IPS DF 4.7 (cell line): ENCODE results near the gene COPA.

Experiments
- DNase-seq: peaks from one replicate; pipeline ENCODE4 v3.0.0-alpha.2; 2013; ENCODE audit warnings: low spot score; ENCODE audit errors: extremely low read depth

COPA gene

DNA sequence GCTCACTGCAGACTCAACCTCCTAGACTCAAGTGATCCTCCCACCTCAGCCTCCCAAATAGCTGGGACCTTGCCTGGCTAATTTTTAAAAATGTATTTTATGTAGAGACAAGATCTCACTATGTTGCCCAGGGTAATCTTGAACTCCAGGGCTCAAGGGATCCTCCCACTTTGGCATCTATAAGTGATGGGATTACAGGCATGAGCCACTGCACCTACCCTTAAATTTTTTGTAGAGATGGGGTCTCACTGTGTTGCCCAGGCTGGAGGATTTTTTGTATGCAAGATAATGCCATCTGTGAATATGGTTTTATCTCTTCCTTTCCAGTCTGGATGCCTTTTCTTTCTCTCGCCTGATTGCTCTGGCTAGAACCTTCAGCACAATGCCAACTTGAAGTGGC is 72.0 kb downstream of the COPA start:
- no peak for DNase-seq

GRCh38 chr1:160267284-160267991 is 75.6 kb downstream of the COPA start:
- DNase-seq: no peak

DNA sequence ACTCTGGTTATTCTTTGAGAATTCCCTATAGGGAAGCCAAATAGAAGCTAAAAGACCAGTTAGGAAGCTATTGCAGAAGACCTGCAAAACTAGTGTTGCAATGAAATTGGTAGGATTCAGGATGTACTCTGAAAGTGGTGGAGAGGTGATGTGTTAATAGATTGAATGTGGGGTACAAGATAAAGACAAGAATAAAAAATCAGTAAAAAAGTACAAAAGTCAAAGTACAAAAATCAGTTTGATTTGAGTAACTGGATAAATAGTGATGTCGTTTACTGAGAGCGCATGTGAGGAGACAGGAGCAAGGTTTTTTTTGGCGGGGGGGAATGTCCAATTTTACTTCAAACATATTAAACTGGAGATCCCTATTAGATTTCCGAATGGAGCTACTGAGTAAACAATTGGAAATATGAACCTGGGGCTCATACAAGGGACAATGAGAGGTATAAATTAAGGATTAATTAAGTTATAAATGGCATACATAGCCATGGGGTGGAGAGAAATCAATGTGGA is 78.2 kb downstream of the COPA start:
- DNase-seq: no peak

- DNase-seq: peak; percentile 83
These were observed 80.9 kb downstream of the COPA start, which contains the start of gene DCAF8 for GRCh38 chr1:160261893-160262794. Gene DCAF8, minus strand, starts transcription at chr1:160262549. Its CDS starts 18,541 bp downstream, at chr1:160244008.

- DNase-seq: no peak
These were observed 81.5 kb downstream of the COPA start for GRCh38 chr1:160261556-160261892.

DNA sequence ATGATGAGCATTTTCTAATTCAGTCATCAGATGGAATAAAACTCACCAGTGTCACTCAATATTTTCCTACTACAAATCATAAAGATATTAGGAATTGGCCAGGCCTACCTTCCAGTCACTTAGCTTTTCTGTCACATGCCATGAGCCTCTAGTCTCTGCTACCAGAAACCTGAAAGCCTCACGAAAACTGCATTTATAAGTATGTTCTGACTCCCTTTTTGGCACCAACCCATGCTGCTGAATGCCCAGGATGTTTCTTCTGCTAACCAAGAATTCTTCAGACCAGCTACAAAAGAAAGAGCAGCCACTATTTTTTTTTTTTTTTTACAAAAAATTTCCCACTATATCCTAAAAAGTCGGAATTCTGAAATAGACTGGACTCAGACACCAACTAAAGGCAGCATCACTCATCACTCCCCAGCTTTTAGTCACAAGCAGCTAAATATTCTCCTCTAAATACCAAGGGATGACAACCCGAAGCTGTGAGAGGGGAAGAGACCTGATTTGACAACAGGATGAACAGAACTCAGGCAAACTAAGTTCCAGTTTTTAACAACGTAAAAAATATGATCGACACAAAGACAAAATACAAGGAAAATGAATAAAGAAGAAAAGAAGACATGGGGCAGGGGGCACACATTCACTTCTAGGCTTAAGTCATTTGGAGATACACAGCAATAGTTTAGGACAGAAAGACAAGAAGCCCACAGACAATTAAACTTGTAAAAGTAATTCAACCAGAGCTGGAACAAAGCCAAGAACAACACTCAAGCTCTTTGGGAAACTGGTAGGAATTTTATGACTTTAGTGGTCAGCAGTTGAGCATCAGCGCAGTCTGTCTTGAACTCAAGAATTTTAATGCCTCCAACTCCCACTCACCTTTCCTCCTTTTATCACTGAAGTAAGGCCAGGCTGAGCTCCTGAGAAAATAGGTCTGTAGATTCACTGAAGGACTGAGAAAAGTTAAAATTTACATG is 82.4 kb downstream of the COPA start:
- no peak for DNase-seq

DNA sequence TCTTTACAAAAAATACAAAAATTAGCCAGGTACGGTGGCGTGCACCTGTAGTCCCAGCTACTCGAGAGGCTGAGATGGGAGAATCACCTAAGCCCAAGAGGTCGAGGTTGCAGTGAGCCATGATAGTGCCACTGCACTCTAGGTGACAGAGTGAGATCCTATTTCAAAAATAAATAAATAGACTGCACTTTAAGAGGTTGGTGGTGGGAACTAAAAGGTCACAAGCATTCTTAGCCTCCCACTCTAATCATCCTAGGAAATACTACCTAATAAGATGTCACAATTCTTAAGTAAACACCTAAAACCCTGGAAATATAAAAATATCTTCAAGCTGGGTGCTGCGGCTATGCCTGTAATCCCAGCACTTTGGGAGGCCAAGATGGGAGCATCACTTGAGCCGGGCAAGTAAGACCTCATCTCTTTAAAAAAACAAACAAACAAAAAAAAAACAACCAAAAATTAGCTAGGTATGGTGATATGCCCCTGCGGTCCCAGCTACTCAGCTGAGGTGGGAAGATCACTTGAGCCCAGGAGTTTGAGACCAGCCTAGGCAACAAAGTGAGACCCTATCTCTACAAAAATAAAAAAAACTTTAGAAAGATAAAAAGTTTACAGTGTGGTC is 84.8 kb downstream of the COPA start:
- no peak for DNase-seq

DNA sequence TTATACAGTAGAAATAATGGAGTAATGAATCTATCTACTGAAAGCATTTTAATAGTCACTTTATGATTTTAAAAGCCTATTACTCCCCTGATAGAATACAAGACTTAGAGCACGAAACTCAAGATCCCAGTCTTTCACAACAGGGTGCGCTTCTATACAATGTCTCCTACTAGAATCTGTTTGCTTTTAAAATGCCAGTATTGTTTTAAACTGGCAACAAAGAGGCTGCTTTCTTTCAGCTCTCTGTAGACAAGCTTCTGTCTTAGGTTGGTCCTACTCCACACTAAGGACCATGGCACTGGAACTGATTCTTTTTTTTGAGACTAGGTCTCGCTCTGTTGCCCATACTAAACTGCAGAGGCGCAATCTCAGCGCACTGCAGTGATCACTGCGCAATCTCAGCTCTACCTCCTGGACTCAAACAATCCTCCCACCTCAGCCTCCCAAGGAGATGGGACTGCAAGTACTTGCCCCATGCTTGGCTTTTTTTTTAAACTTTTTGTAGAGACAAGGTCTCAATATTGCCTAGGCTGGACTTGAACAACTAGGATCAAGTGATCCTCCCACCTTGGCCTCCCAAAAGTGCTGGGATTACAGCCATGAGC is 85.5 kb downstream of the COPA start:
- DNase-seq: no peak

DNA sequence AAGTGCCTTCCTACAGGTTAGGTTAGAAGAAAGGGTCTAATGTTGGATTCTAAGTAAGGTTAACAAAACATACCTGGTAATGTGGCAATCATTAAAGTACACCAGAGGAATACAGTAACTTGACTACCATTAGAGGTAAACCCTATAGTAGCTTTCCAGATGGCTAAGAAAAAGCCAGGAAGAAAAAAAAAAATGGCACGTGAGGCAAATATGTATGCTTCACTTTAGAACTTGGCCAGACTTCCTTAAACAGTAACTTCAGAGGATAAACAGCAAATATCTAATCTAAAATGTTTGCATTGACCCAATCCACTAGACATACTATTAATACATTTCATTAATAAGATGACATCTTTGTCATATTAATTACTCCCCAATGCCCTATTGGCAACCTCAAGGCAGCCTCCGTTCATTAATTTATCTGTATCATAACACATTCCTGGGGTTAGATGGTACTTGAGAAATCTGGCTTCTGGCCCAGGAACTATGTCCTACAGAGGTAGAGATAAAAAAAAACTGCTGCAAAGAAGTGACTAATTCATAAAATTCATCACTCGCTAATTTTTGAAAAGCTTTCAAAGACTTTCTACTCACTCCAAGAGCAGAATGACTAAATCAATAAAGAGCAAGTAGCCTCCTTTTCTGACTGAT is 86.5 kb downstream of the COPA start:
- no peak for DNase-seq

DNA sequence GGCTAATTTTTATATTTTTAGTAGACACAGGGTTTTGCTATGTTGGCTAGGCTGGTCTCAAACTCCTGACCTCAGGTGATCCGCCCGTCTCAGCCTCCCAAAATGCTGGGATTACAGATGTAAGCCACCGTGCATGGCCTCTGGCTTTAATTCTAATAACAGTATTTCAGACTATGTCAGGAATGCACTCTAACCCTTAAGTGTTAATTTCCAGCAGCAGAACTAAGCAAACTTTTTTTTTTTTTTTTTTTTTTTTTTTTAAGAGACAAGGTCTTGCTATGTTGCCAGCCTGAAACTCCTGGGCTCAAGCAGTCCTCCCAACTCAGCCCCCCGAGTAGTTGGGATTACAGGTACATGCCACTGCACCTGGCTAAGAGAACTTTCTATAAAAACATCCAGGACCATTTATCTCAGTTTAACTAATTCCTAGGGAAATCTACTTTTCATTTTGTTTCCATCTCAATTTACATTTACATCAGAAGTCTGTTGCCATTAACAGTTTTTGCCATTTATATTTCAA is 87.2 kb downstream of the COPA start:
- DNase-seq: no peak

DNA sequence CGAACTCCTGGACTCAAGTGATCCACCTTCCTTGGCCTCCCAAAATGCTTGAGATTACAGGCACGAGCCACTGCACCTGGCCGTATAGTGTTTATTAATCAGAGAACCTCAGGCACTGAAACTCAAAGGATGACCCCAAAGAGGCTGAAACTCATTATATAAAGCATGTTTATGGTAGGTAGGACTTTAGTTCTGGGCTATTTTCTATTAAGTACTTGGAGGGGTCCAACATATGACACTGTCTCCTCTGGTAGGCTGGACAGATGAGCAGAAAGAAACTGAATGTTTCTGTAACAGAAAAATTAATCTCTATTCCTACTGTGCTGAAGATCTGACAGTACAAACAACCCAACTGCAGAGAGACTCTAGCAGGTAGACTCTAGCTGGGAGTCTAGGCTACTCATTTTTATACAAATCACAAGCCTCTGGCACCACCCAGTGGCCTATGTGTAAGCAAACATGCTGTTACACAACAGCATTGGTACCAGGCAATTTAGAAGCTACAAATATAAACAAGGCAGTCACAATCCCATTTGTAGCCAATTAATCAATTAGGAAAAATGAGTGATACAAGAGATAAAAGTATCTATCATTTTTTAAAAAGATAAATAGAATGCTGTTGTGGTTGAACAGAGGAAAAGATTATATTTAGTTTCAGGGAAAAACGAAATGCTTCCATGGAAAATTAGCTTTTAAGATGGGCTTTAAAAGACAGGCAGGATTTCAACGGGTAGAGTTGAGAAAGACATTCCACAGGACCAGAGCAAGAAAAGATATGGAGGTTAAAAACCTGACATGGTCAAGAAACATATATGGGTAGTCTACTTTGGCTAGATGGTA is 91.1 kb downstream of the COPA start:
- DNase-seq: no peak

DNA sequence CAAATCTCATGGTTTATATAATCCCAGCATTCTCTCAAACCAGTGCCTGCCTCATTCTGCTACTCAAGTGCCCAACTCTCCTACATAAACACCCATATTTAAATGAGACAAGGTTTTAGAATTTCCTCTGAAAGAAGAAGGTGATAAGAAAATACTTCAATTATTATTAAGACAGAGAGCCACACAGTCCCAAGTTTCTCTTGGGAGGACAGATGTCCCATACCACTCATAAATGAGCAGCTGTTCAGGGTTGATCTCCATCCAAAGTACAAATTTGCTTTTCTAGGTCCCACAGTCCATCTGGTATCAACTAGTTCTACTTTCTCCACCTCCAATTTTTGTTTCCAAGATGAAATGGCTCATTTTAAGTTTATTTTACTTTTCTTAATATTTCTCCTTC is 92.0 kb downstream of the COPA start:
- DNase-seq: no peak

DNA sequence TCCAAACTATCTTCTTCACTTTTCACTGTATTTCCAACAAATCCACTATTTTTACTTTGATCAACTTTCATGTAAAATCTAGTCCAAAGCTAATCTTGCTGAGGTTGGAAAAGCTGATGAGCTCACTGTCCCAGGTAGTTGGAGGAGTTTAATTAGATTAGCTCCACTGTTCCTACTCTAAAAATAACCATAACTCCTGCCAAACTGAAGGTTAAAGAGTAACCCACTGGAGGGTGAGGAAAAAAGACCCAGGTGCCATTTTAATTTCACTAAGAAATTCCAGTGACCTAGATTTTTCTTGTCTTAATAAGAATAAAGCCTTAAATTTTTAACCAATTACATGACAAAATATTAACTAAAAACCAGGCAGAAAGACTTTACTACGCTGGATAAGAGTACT is 96.0 kb downstream of the COPA start:
- DNase-seq: no peak

DNA sequence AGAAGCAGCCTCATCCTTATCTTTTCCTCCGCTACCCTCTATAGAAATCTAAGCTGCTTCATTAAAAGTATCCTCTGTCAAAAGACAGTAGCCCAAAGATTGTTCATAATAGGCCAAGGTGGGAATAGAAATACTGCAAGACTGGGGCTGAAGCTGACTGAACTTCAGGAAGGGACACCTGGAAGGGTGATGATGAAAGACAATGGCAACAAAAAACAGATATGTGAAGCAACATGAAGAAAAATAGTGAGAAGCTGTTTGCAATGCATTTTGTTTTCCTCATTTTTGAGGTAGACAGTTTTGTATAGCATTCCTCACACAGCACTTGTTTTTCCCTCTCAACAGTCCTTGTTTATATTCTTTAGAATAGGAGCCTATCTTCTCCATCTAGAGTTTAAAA is 97.6 kb downstream of the COPA start:
- DNase-seq: no peak

DNA sequence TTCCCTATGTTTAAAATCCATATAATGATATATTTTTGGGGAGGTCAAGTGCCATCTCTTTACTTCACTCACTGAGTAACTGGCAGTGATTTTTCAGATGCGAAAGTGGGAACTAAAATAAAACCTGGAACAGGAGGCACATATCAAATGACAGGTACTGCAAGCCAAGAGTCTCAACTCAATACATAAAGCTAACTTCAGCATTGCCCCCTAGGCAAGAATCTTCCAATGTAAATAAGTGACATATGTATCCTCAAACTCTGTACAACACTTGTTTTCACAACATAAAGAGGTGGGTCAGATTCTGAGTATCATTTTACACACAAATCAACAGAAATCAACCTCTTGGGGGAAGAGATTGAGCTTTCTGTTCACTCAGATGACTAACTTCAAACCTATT is 98.8 kb downstream of the COPA start:
- DNase-seq: no peak

GRCh38 chr1:160243767-160244166 is 99.3 kb downstream of the COPA start:
- no peak for DNase-seq

DNA sequence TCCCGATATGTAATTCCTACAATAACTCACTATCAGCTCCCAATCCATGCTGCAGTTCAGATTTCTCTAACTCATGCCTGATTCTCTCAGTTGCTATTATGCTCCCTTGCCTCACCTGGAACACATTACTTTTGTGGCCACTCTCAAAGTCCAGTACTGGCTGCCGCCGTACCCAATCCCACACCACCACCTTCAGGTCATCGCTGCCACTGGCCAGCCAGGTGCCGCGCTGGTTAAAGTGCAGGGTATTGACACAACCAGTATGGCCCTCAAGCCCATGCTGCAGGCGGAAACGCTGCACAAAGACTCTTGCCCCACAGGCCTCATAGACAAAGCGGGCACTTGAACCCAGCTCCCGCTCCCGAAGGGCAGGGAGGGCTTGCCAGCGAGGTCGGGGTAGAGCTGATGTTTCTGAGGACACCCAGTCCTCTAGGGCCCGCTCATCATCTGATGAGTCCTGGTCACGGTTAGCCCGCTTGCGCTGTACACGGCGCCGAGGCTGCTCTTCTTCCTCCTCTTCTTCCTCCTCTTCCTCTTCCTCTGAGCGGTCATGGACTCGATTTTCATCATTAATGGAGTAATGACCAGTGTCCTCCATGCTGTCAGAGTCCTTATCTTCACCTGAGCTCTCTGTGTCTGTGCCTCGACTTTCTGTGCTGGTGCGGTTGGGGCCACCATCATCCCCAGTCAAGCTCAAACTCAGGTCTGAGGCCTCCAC is 103.3 kb downstream of the COPA start:
- no peak for DNase-seq
